ENCODE data around the gene MEAF6. TPM values are rescaled to one million over a fixed set of nuclear protein-coding genes. Genes with fewer than 3 reads are reported as not detected.

MEAF6 gene
- total and polyA plus RNA-seq, 7 donors, result 27.2 to 109 (median 35.4) TPM

- ATAC-seq, result peak; percentile 69 to 72 (median 70)
- WGBS, 3 donors, result 11 to 23% (median 12%) methylated on average over 13 of the region's 13 CpGs
- H3K4me1 ChIP-seq, result peaks cover 40% of the 10 kb centered on the region
- H3K9me3 ChIP-seq, result no peaks in the 10 kb centered on the region
- peak overlapping the region; percentile 55 for H3K4me3 ChIP-seq
- H3K27ac ChIP-seq, result peak overlapping the region; percentile 90
- peaks cover 0 to 9% of the 10 kb centered on the region in 2 donors for H3K36me3 ChIP-seq (ENCODE audit: insufficient read depth in 1 of 2, low read depth in 1 of 2)
- peak; percentile 84 to 86 for DNase-seq
- H3K27me3 ChIP-seq (ENCODE audit: insufficient read depth in 3 of 3, low read length in 2 of 3), result no peaks in the 10 kb centered on the region
- no peak for TF ChIP-seq CTCF (IDR thresholded peaks at IDR 0.05)
- intact Hi-C loops (cut with DNase I), result no loop called here
Observed at GRCh38 chr1:37471345-37472231, 43.0 kb downstream of the MEAF6 start.

GRCh38 chr1:37469386-37469785 is 45.2 kb downstream of the MEAF6 start:
- H3K27ac ChIP-seq, result no peak overlapping the region
- H3K9me3 ChIP-seq, result no peaks in the 10 kb centered on the region
- 73 to 81% (median 77%) methylated on average over 3 of the region's 3 CpGs for WGBS, 3 donors
- no peaks in the 10 kb centered on the region for H3K27me3 ChIP-seq (ENCODE audit: insufficient read depth in 3 of 3, low read length in 2 of 3)
- intact Hi-C loops (cut with DNase I), result no loop called here
- peaks cover 40% of the 10 kb centered on the region for H3K4me1 ChIP-seq
- TF ChIP-seq CTCF (IDR thresholded peaks at IDR 0.05), result no peak
- H3K36me3 ChIP-seq (ENCODE audit: insufficient read depth in 1 of 2, low read depth in 1 of 2), result no peaks in the 10 kb centered on the region
- no peak for ATAC-seq
- no peak overlapping the region for H3K4me3 ChIP-seq
- DNase-seq, result no peak

- no peak for TF ChIP-seq CTCF (IDR thresholded peaks at IDR 0.05)
- ATAC-seq (no peak), DNase-seq (no peak)
- Histone ChIP-seq H3K27me3 (ENCODE audit: insufficient read depth in 3 of 3, low read length in 2 of 3) (no peaks in the 10 kb centered on the region), H3K4me3 (no peak overlapping the region), H3K27ac (no peak overlapping the region), H3K36me3 (ENCODE audit: insufficient read depth in 1 of 2, low read depth in 1 of 2) (no peaks in the 10 kb centered on the region), H3K9me3 (no peaks in the 10 kb centered on the region), H3K4me1 (peaks cover 39% of the 10 kb centered on the region)
- 67 to 78% (median 71%) methylated on average over 5 of the region's 5 CpGs for WGBS, 3 donors
- intact Hi-C loops (cut with DNase I), result no loop called here
Observed at GRCh38 chr1:37468037-37468436, 46.5 kb downstream of the MEAF6 start.

GRCh38 chr1:37465593-37466517 is 48.7 kb downstream of the MEAF6 start:
- no peaks in the 10 kb centered on the region for H3K36me3 ChIP-seq (ENCODE audit: insufficient read depth in 1 of 2, low read depth in 1 of 2)
- H3K4me1 ChIP-seq, result peaks cover 23% of the 10 kb centered on the region
- ATAC-seq, result peak; percentile 86 to 97 (median 93)
- H3K9me3 ChIP-seq, result no peaks in the 10 kb centered on the region
- H3K27ac ChIP-seq, result peak overlapping the region; percentile 83
- intact Hi-C loops (cut with DNase I), result no loop called here
- DNase-seq, result no peak
- TF ChIP-seq CTCF (IDR thresholded peaks at IDR 0.05), result no peak
- H3K4me3 ChIP-seq, result no peak overlapping the region
- WGBS, 3 donors, result 61 to 80% (median 62%) methylated on average over 6 of the region's 6 CpGs
- H3K27me3 ChIP-seq (ENCODE audit: insufficient read depth in 3 of 3, low read length in 2 of 3), result no peaks in the 10 kb centered on the region
